ENCODE data around the gene STUM. TPM values are rescaled to one million over a fixed set of nuclear protein-coding genes. Genes with fewer than 3 reads are reported as not detected.
A peak's percentile ranks its signal among the peaks of the same experiment; 100 is the strongest.

The STUM gene
- total RNA-seq, 2 donors from 2014 or later, result 1.0 to 3.2 TPM

GRCh38 chr1:226550672-226551041 lies 2.1 kb downstream of the STUM start:
- no peak for TF ChIP-seq CTCF (IDR thresholded peaks at IDR 0.05)
- Histone ChIP-seq H3K4me1 (peaks cover 19% of the 10 kb centered on the region), H3K9ac (ENCODE audit: low read depth in 2 of 2, low read length in 2 of 2) (no peak overlapping the region), H3K9me3 (no peaks in the 10 kb centered on the region), H3K27me3 (peaks cover 16% of the 10 kb centered on the region), H3K36me3 (no peaks in the 10 kb centered on the region), H3K4me3 (no peak overlapping the region), H3K27ac (peak overlapping the region; percentile 15)
- no peak for DNase-seq
- intact Hi-C loops (cut with DNase I), result no loop called here

GRCh38 chr1:226551299-226551698 lies 2.7 kb downstream of the STUM start:
- TF ChIP-seq CTCF (IDR thresholded peaks at IDR 0.05), result no peak
- no peak overlapping the region for H3K9ac ChIP-seq (ENCODE audit: low read depth in 2 of 2, low read length in 2 of 2)
- no peaks in the 10 kb centered on the region for H3K36me3 ChIP-seq
- DNase-seq, result peak; percentile 95
- no peaks in the 10 kb centered on the region for H3K9me3 ChIP-seq
- no peak overlapping the region for H3K27ac ChIP-seq
- intact Hi-C loops (cut with DNase I), result no loop called here
- H3K27me3 ChIP-seq, result peaks cover 16% of the 10 kb centered on the region
- peaks cover 19% of the 10 kb centered on the region for H3K4me1 ChIP-seq
- H3K4me3 ChIP-seq, result no peak overlapping the region

GRCh38 chr1:226552061-226552460 lies 3.5 kb downstream of the STUM start:
- no peaks in the 10 kb centered on the region for H3K36me3 ChIP-seq
- H3K4me1 ChIP-seq, result peaks cover 19% of the 10 kb centered on the region
- TF ChIP-seq CTCF (IDR thresholded peaks at IDR 0.05), result no peak
- H3K9me3 ChIP-seq, result no peaks in the 10 kb centered on the region
- H3K27me3 ChIP-seq, result peaks cover 16% of the 10 kb centered on the region
- H3K4me3 ChIP-seq, result no peak overlapping the region
- no peak overlapping the region for H3K9ac ChIP-seq (ENCODE audit: low read depth in 2 of 2, low read length in 2 of 2)
- H3K27ac ChIP-seq, result no peak overlapping the region
- intact Hi-C loops (cut with DNase I), result no loop called here
- DNase-seq, result no peak

- peaks cover 16% of the 10 kb centered on the region for H3K27me3 ChIP-seq
- H3K27ac ChIP-seq, result no peak overlapping the region
- intact Hi-C loops (cut with DNase I), result no loop called here
These were observed 4.8 kb downstream of the STUM start for GRCh38 chr1:226553266-226553923.

GRCh38 chr1:226553924-226554282 lies 5.3 kb downstream of the STUM start:
- Histone ChIP-seq H3K27me3 (peaks cover 14% of the 10 kb centered on the region), H3K27ac (no peak overlapping the region), H3K4me1 (peaks cover 19% of the 10 kb centered on the region), H3K4me3 (no peak overlapping the region), H3K36me3 (no peaks in the 10 kb centered on the region), H3K9ac (ENCODE audit: low read depth in 2 of 2, low read length in 2 of 2) (no peak overlapping the region), H3K9me3 (no peaks in the 10 kb centered on the region)
- intact Hi-C loops (cut with DNase I), result no loop called here
- no peak for TF ChIP-seq CTCF (IDR thresholded peaks at IDR 0.05)
- DNase-seq, result no peak

More at GRCh38 chr1:226553266-226553923, 4.8 kb downstream of the STUM start:
- H3K9me3 ChIP-seq, result no peaks in the 10 kb centered on the region
- no peak overlapping the region for H3K9ac ChIP-seq (ENCODE audit: low read depth in 2 of 2, low read length in 2 of 2)
- peaks cover 19% of the 10 kb centered on the region for H3K4me1 ChIP-seq
- H3K4me3 ChIP-seq, result no peak overlapping the region
- no peaks in the 10 kb centered on the region for H3K36me3 ChIP-seq
- no peak for DNase-seq
- TF ChIP-seq CTCF (IDR thresholded peaks at IDR 0.05), result no peak
